ENCODE data around the gene SMYD1.
A peak's percentile ranks its signal among the peaks of the same experiment; 100 is the strongest.
"Not testable (repeated sequence)": the region's sequence is repeated elsewhere in the genome, so short reads cannot be mapped to it uniquely, and the experiment has no call there.

SMYD1 gene

GRCh38 chr2:88067598-88067997, at the start of gene SMYD1:
Gene SMYD1, plus strand, starts transcription at chr2:88067825. Its CDS starts 40 bp downstream, at chr2:88067865.
- no peak for DNase-seq

GRCh38 chr2:88018077-88018805, 49.4 kb upstream of the SMYD1 start:
- peak; percentile 8 for DNase-seq

GRCh38 chr2:88018909-88019308, 48.7 kb upstream of the SMYD1 start:
- no peak for DNase-seq

GRCh38 chr2:88019985-88020384, 47.6 kb upstream of the SMYD1 start:
- no peak for DNase-seq

GRCh38 chr2:88022669-88022921, 45.0 kb upstream of the SMYD1 start:
- no peak for DNase-seq

- no peak for DNase-seq
These were observed 43.1 kb upstream of the SMYD1 start for GRCh38 chr2:88024509-88024908.

GRCh38 chr2:88027697-88028389, 39.8 kb upstream of the SMYD1 start:
- DNase-seq: no peak

GRCh38 chr2:88028931-88029330, 38.7 kb upstream of the SMYD1 start:
- DNase-seq: no peak

- DNase-seq: no peak
These were observed 35.4 kb upstream of the SMYD1 start for GRCh38 chr2:88032070-88032702.

GRCh38 chr2:88036182-88036581, 31.4 kb upstream of the SMYD1 start:
- DNase-seq: no peak

GRCh38 chr2:88036606-88037005, 31.0 kb upstream of the SMYD1 start:
- DNase-seq: no peak

GRCh38 chr2:88038263-88039105, 29.1 kb upstream of the SMYD1 start:
- DNase-seq: peak; percentile 97

- DNase-seq: no peak
These were observed 25.1 kb upstream of the SMYD1 start for GRCh38 chr2:88042476-88042875.

- DNase-seq: not testable (repeated sequence)
These were observed 22.1 kb upstream of the SMYD1 start for GRCh38 chr2:88045561-88045960.

- no peak for DNase-seq
These were observed 19.1 kb upstream of the SMYD1 start for GRCh38 chr2:88048541-88048940.

- no peak for DNase-seq
These were observed 18.0 kb upstream of the SMYD1 start for GRCh38 chr2:88049622-88050021.

- DNase-seq: no peak
These were observed 15.8 kb upstream of the SMYD1 start for GRCh38 chr2:88051792-88052191.

- DNase-seq: peak; percentile 87
These were observed 14.3 kb upstream of the SMYD1 start for GRCh38 chr2:88053296-88053695.

GRCh38 chr2:88053934-88054781, 13.5 kb upstream of the SMYD1 start:
- no peak for DNase-seq

GRCh38 chr2:88054782-88055370, 12.7 kb upstream of the SMYD1 start:
- peak; percentile 47 for DNase-seq

GRCh38 chr2:88055371-88056128, 12.1 kb upstream of the SMYD1 start, which contains the start of gene KRCC1:
Gene KRCC1, minus strand, starts transcription at chr2:88055783. Its CDS starts 27,220 bp downstream, at chr2:88028563.
- DNase-seq: peak; percentile 95
